Urinary bladder (tissue), 4 donors: ENCODE measurements around the gene SEMA3D. TPM values are rescaled to one million over a fixed set of nuclear protein-coding genes. Genes with fewer than 3 reads are reported as not detected.

Experiments
- DNase-seq: peaks from one replicate; pipeline ENCODE4 v3.0.0-alpha.2; 2015; ENCODE audit errors: extremely low spot score
- H3K27ac ChIP-seq: one replicate; pipeline ENCODE4 v1.5.1; 2013; ENCODE audit warnings: low read depth, mild to moderate bottlenecking, moderate library complexity
- H3K36me3 ChIP-seq: one replicate; pipeline ENCODE4 v1.6.1; 2013; ENCODE audit warnings: mild to moderate bottlenecking, moderate library complexity; ENCODE audit not compliant: insufficient read depth
- H3K4me1 ChIP-seq: one replicate; pipeline ENCODE4 v1.6.1; 2013; ENCODE audit warnings: mild to moderate bottlenecking, moderate library complexity; ENCODE audit not compliant: insufficient read depth
- H3K4me3 ChIP-seq: one replicate; pipeline ENCODE4 v1.5.1; 2013; ENCODE audit warnings: low read depth, low read length
- WGBS: extraction: QIAGEN DNeasy Blood & Tissue Kit; methylation state at CpG from one replicate; pipeline ENCODE4 v1.1.7; 2013; 5-methylcytosine and 5-hydroxymethylcytosine counted together
- polyA plus RNA-seq: library from polyadenylated mRNA; stranded (reverse); fragments of 200-250 nt; gene quantifications from one replicate; pipeline ENCODE4 v1.2.3, GENCODE V29; 2013
- total RNA-seq: library from RNA; depleted of rRNA; stranded (reverse); fragments of >200 nt; gene quantifications from one replicate; pipeline ENCODE4 v1.2.3, GENCODE V29; 2014
- donor health status: healthy with polysubstance abuse.
- donor health status: healthy.

The SEMA3D gene
- total and polyA plus RNA-seq, 2 donors: 3.8 to 102 TPM

DNA sequence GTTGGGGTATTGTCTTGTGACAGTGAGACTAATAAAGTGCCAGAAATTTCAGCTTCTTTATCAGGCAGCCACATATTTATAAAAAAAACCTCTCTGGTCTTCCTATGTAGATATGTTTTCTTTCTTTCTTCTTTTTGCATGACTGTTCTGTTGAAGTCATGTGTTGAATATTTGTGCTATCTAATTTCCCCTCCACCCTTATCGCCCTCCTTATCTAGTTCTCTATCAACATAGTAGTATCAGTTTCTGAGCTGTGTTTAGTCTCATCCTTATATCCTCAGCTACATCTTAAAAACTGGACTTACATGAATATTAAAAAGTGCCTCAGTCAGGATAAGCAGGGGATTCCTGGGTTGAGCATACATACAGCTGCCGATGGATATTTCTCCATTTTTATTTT, 53.9 kb downstream of the SEMA3D start:
- WGBS: 56% methylated on average over 2 of the region's 2 CpGs
- DNase-seq: no peak
- Histone ChIP-seq H3K4me3 (no peak overlapping the region), H3K27ac (no peak overlapping the region), H3K36me3 (no peaks in the 10 kb centered on the region), H3K4me1 (no peaks in the 10 kb centered on the region)

DNA sequence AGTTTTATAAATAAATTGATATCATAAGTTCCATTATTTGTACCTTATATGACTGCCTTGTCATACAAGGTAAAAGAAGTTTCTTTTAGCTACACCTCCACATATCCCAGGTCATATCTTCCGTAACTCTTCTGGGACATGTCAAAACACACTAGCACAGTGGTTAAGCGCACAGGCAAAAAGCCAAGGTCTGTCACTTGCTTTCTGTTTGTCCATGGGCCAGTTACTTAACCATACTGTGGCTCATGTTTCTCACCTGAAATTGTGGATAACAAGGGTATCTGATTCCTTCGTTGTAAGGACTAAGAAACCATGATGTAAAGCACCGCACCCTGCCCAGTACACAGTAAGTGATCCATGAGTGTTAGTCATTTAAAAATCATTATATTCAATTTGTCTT, 56.2 kb downstream of the SEMA3D start:
- Histone ChIP-seq H3K27ac (no peak overlapping the region), H3K4me1 (no peaks in the 10 kb centered on the region), H3K4me3 (no peak overlapping the region), H3K36me3 (no peaks in the 10 kb centered on the region)
- no peak for DNase-seq
- 95% methylated on average over 4 of the region's 4 CpGs for WGBS

DNA sequence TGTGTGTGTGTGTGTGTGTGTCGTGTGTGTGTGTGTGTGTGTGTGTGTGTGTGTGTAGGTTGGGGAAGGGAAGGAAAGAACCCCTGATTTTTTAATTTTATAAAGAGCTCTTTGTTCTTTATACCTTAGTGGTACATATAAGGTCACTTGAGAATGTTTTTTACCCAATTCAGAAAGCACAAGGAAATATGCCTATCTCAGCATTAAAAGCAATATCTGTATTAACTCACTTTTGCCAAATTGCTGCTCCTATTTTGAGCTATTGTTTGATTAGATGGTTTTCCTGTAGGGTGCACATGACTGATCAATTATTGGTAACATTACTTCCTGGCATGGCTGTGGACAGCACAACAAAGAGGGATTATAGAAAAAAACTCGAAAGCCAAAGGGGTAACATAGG, 60.5 kb downstream of the SEMA3D start:
- H3K36me3 ChIP-seq: no peaks in the 10 kb centered on the region
- H3K27ac ChIP-seq: no peak overlapping the region

DNA sequence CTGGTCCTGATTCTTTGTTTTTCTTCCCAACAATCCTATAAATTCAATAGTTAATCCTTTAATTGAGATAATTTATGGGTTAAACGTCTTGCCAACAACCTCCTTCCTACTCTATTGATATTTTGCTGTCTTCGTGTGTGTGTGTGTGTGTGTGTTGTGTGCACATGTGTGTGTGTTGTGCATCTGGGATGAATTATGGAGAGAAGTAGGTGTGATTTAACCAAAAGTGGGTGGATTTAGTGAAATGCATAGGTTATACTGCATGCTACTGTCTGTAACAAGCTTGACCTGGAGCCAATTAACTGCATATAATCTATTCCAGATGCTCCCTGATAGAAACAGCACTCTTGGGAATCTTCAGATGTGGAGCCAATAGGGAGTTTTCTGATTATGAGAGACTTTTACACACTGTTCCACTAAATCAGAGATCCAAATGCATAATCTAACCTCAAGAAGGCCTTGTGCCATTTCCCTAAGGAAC, 61.2 kb downstream of the SEMA3D start:
- WGBS: 40% methylated on average over 2 of the region's 2 CpGs
- DNase-seq: peak; percentile 33
- Histone ChIP-seq H3K4me3 (no peak overlapping the region), H3K27ac (no peak overlapping the region), H3K36me3 (no peaks in the 10 kb centered on the region), H3K4me1 (no peaks in the 10 kb centered on the region)

More for the DNA sequence above, 60.5 kb downstream of the SEMA3D start:
- WGBS: 67% methylated on average over 2 of the region's 2 CpGs
- DNase-seq: no peak
- no peaks in the 10 kb centered on the region for H3K4me1 ChIP-seq
- no peak overlapping the region for H3K4me3 ChIP-seq

DNA sequence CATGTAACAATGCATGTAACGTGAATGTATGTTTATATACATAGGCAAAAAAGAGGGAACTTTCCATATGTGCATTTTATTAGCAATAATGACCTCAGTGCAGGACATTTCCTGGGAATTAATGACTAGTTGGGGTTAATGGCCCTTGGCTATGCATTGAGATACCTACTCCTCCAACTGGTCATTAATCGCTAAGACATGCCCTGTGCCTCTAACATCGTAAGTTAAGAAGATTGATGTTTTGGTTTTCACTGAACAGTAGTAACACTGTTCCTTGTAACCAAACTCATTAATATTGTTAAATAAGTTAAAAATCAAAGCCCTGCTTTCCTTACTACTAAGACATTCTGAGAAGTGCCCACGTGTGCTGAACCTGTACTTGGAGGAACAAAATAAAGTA, 61.7 kb downstream of the SEMA3D start:
- 92% methylated on average over 4 of the region's 4 CpGs for WGBS
- H3K27ac ChIP-seq: no peak overlapping the region
- no peak for DNase-seq
- no peak overlapping the region for H3K4me3 ChIP-seq
- H3K36me3 ChIP-seq: no peaks in the 10 kb centered on the region
- no peaks in the 10 kb centered on the region for H3K4me1 ChIP-seq

DNA sequence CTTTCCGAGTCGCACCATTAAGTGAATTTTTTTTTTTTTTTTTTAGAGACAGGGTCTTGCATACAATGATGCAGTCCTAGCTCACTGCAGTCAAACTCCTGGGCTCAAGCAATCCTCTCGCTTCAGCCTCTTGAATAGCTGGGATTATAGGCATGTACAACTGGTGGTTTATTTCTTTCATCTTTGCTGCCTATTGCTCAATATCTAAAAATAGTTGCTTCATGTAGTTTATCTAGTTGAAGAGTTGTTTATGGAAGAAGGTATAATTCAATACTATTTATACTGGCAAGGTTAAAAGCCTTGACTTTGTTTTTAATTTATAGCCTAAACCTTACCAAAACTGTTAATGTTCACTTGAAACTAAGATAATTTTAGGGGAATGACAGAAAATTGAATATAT, 66.9 kb downstream of the SEMA3D start:
- H3K27ac ChIP-seq: no peak overlapping the region
- no peak for DNase-seq
- no peak overlapping the region for H3K4me3 ChIP-seq
- H3K36me3 ChIP-seq: no peaks in the 10 kb centered on the region
- H3K4me1 ChIP-seq: no peaks in the 10 kb centered on the region
- WGBS: 86% methylated on average over 3 of the region's 3 CpGs

DNA sequence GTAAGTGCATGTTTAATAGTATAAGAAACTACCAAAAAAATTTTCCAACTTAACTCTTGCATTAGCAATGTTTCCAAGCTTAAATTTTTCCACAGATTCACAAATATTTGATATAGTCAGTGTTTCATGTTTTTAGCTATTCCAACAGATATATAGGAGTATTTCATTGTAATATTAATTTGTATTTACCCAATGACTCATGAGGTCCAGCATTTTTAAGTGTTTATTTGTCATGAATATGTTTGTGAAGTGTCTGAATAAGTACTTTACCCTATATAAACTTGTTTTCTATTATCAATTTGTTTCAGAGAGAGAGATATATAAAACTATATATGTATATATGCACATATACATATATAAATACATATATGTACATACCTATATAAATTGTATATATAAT, 71.0 kb downstream of the SEMA3D start:
- no peak overlapping the region for H3K4me3 ChIP-seq

DNA sequence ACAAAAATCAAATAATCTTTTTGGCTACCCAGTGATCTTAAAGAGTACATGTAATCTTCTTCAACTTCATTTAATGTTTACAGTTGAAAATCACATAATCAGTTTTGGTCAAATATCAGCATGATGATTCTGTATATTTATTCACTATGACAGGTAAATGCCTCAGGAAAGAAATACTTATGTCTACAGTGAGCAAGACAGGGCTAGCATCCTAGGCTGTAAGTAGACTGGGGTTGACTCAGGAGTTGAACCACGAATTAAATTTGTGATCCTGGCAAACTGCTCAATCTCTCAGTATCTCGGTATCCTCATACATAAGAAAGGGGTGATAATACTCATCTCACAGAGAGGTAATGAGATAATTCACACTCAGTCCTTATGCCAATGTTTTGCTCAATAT, 71.8 kb downstream of the SEMA3D start:
- no peak for DNase-seq
- no peak overlapping the region for H3K27ac ChIP-seq
- H3K4me3 ChIP-seq: no peak overlapping the region
- WGBS: 83% methylated on average over 2 of the region's 2 CpGs
- H3K4me1 ChIP-seq: no peaks in the 10 kb centered on the region
- no peaks in the 10 kb centered on the region for H3K36me3 ChIP-seq

More for the DNA sequence above, 71.0 kb downstream of the SEMA3D start:
- DNase-seq: no peak
- no peak overlapping the region for H3K27ac ChIP-seq
- no peaks in the 10 kb centered on the region for H3K36me3 ChIP-seq
- no peaks in the 10 kb centered on the region for H3K4me1 ChIP-seq

DNA sequence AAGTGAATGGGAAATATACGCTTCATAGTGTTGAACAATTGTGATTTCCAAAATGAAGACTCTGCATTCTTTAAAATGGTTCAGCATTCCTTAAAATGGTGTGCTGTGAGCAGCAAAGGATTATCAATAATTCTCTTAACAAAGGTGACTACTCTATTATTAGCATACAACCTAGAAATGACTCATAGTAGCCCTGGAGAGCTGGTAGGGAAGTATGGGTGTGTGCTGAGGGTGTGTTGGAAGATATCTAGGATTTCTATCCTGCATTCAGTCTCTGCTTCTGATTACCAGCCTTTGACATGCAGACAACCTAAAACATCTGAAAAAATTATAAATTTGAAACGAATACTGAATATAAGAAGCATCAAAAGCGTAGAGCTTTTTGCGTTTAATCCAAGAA, 72.5 kb downstream of the SEMA3D start:
- 94% methylated on average over 4 of the region's 4 CpGs for WGBS
- Histone ChIP-seq H3K27ac (no peak overlapping the region), H3K4me3 (no peak overlapping the region), H3K36me3 (no peaks in the 10 kb centered on the region), H3K4me1 (no peaks in the 10 kb centered on the region)
- DNase-seq: no peak

DNA sequence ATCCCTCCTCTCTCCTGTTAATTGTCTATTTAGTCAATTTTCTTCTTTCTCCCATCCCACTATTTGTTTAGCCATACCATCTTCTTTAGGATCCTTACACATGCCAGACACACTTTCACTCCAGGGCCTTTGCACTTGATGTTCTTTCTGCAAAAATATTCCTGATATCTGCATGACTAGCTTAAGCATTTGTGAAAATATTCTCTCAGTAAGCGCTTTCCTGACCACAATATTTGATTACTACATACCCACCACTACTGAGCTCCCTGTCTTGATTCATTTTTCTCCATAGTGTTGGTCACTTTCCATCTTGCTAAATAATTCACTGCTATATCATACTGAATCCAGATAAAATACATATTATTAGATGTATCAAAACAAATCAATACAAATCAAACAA, 75.1 kb downstream of the SEMA3D start:
- no peak overlapping the region for H3K27ac ChIP-seq
- no peaks in the 10 kb centered on the region for H3K36me3 ChIP-seq
- H3K4me1 ChIP-seq: no peaks in the 10 kb centered on the region
- no peak for DNase-seq
- WGBS: 92% methylated on average over 1 of the region's 1 CpG
- H3K4me3 ChIP-seq: no peak overlapping the region

DNA sequence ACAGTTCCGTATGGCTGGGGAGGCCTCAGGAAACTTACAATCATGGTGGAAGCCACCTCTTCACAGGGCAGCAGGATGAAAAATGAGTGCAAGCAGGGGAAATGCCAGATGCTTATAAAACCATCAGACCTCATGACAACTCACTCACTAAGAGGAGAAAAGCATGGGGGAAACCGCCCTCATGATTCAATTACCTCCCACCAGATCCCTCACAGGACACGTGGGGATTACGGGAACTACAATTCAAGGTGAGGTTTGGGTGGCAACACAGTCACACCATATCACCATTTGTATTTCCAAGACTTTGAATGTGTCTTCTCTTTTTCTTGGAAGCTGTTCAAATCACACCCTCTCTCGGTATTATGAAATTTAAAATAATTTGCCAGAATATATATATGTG, 80.1 kb downstream of the SEMA3D start:
- Histone ChIP-seq H3K4me1 (no peaks in the 10 kb centered on the region), H3K36me3 (no peaks in the 10 kb centered on the region), H3K4me3 (no peak overlapping the region), H3K27ac (no peak overlapping the region)
- 98% methylated on average over 5 of the region's 5 CpGs for WGBS
- DNase-seq: no peak

DNA sequence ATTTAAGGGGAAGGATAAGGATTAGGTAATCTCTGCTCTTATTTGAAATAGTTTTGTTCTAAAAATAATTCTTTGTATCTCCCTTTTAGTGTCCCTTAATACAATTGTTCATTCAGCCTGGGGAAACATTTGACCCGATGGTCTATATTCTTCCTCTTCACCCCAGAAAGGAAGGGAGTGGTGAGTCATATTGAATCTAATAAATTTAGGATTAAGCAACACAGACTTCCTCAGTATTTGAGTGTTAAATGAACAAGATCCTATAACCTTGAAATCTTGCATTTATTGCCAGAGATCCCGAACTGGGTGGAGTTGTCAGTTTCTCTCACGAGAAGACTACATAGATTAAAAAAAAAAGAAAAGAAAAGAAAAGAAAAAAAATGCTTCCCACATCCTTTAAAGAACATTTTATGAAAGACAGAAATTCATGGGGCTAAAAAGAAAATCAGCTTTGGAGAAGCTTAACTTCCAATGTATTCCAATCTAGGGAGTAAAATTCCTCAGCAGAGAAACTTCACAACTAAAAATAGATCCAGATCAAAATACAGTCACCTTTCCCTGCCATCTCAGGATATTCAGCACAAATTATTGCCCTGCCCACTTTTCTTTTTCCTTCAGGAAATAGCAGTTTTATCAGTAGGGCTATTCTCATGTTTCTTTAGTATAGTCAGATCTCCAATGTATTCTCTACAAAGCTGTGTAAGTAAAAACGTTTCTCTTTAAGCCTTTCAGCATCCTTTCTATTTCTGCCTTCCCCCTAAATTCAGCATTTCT, 82.2 kb downstream of the SEMA3D start:
- DNase-seq: no peak
- no peak overlapping the region for H3K4me3 ChIP-seq
- H3K36me3 ChIP-seq: no peaks in the 10 kb centered on the region
- H3K4me1 ChIP-seq: no peaks in the 10 kb centered on the region
- 11% methylated on average over 4 of the region's 4 CpGs for WGBS
- H3K27ac ChIP-seq: no peak overlapping the region

DNA sequence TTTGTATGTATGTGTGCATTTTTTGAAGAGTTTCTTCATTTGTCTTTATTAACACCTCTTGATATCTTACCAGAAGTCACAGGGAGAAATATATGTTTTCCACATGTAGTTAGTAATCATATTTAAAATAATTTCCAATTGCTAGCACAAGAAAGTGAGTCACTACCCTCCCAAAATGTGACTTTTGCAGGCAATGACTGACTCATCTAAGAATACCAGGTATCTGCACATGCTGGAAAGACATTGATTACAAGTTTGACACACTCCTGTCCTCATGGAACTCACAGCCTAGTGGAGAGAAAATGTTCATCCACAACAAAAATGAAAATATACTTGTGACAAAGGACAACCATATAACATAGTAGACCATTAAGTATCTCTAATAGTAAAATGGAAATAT, 82.9 kb downstream of the SEMA3D start:
- DNase-seq: no peak
- Histone ChIP-seq H3K4me3 (no peak overlapping the region), H3K36me3 (no peaks in the 10 kb centered on the region), H3K4me1 (no peaks in the 10 kb centered on the region), H3K27ac (no peak overlapping the region)

DNA sequence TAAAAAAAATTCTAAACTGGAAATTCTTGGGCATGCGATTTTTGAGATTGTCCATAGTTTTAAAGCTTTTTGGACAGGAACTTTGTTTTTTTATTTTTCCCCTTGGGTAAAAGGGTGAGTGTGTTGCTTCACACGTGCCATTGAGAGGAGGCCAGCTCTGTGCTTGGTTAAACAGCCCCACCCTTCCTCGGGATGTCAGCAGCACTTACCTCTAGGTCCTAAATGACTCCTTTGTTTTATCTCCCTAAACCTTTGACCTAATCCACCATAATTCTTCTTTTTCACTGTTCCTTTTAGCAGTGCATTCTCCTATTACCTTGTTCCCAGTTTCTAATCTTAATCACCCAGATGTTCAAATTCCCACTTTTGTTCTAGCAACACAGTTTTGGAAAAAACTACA, 83.5 kb downstream of the SEMA3D start:
- H3K27ac ChIP-seq: no peak overlapping the region
- 26% methylated on average over 3 of the region's 3 CpGs for WGBS
- DNase-seq: no peak
- no peaks in the 10 kb centered on the region for H3K4me1 ChIP-seq
- H3K4me3 ChIP-seq: no peak overlapping the region
- no peaks in the 10 kb centered on the region for H3K36me3 ChIP-seq
